IPS DF 6.9 (cell line): ENCODE results near the gene IGSF23.

Experiments used
- DNase-seq: peaks from one replicate; pipeline ENCODE4 v3.0.0-alpha.2; 2013; ENCODE audit warnings: low read depth, low spot score
- H3K27ac ChIP-seq: one replicate; pipeline ENCODE4 v1.5.1; 2013; ENCODE audit warnings: low read length, control low read depth
- H3K27me3 ChIP-seq: 2 replicates; pipeline ENCODE4 v1.6.1; 2013; ENCODE audit warnings: mild to moderate bottlenecking, low read length; ENCODE audit not compliant: control insufficient read depth, insufficient read depth
- H3K36me3 ChIP-seq: 2 replicates; pipeline ENCODE4 v1.6.1; 2013; ENCODE audit warnings: low read length; ENCODE audit not compliant: control insufficient read depth, insufficient read depth
- H3K4me1 ChIP-seq: 2 replicates; pipeline ENCODE4 v1.6.1; 2013; ENCODE audit warnings: low read length; ENCODE audit not compliant: control insufficient read depth, insufficient read depth
- H3K4me3 ChIP-seq: 2 replicates; pipeline ENCODE4 v1.5.1; 2013; ENCODE audit warnings: mild to moderate bottlenecking, low read length
- H3K9me3 ChIP-seq: 2 replicates; pipeline ENCODE4 v1.6.1; 2013; ENCODE audit warnings: low read length, inconsistent platforms; ENCODE audit not compliant: control insufficient read depth, insufficient read depth
- WGBS: extraction: QIAGEN DNeasy Blood & Tissue Kit; methylation state at CpG from one replicate; pipeline ENCODE4 v1.1.7; 2013; ENCODE audit warnings: mixed read lengths, missing lambda C conversion rate; ENCODE audit not compliant: insufficient read length, insufficient coverage; 5-methylcytosine and 5-hydroxymethylcytosine counted together

Gene IGSF23

DNA sequence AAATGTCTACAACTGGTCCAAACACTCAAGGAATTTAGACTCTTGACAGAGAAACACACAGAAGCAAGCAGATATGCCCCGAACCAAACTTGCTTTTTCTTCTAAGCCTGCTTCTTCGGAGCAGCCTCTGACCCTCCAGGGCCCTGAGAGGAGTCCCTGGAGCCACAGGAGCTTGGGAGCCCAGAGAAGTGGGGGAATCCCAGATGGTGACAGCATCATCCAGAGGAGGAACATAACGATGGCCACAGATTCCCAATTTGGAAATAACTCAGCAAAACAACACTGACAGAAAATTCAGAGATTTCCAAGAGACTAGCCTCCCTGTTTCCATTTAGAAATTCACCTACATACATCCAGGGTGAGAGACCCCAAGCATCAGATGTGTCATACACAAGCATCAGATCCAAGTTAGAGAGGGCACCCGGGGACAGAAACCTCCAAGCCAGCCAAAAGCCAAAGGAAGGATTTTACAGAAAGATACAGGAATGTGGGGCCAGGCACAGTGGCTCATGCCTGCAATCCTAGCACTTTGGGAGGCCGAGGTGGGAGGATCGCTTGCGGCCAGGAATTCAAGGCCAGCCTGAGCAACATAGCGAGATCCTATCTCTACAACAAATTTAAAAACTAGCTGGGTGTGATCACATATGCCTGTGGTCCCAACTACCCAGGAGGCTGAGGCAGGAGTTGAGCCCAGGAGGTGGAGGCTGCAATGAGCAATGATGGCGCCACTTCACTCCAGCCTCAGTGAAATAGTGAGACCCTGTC, 28.3 kb downstream of the IGSF23 start:
- no CpG with 5 or more reads among the region's 9 CpGs for WGBS

DNA sequence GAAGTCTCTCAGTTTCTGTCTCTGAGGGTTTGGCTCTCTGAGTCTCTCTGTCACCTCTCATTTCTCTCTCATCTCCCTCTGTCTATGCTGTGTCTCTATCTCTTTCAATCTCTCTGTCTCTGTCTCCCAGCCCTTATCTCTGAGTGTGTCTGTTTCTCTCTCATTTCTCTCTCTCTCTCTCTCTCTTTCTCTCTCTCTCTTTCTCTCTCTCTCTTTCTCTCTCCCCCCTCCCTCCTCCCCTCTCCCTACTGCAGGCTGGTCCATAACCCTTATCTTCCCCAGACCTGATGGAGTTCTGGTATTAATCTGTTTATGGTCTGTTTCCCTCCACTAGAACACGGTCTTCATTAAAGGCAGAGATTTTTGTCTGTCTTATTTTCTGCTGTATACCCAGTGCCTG, 29.0 kb downstream of the IGSF23 start:
- DNase-seq: no peak
- no CpG with 5 or more reads among the region's 1 CpG for WGBS
- Histone ChIP-seq H3K9me3 (no peaks in the 10 kb centered on the region), H3K27me3 (no peaks in the 10 kb centered on the region), H3K4me1 (peaks cover 2% of the 10 kb centered on the region; the same call in 1 of the 2 replicates), H3K27ac (no peak overlapping the region), H3K4me3 (no peak overlapping the region), H3K36me3 (0 out of 2 replicates have a peak, but pooled peaks cover 2% of the 10 kb centered on the region)

More for the DNA sequence above, 28.3 kb downstream of the IGSF23 start:
- Histone ChIP-seq H3K4me1 (no peaks in the 10 kb centered on the region), H3K4me3 (no peak overlapping the region), H3K27ac (no peak overlapping the region), H3K9me3 (no peaks in the 10 kb centered on the region), H3K27me3 (no peaks in the 10 kb centered on the region), H3K36me3 (no peaks in the 10 kb centered on the region)
- no peak for DNase-seq

DNA sequence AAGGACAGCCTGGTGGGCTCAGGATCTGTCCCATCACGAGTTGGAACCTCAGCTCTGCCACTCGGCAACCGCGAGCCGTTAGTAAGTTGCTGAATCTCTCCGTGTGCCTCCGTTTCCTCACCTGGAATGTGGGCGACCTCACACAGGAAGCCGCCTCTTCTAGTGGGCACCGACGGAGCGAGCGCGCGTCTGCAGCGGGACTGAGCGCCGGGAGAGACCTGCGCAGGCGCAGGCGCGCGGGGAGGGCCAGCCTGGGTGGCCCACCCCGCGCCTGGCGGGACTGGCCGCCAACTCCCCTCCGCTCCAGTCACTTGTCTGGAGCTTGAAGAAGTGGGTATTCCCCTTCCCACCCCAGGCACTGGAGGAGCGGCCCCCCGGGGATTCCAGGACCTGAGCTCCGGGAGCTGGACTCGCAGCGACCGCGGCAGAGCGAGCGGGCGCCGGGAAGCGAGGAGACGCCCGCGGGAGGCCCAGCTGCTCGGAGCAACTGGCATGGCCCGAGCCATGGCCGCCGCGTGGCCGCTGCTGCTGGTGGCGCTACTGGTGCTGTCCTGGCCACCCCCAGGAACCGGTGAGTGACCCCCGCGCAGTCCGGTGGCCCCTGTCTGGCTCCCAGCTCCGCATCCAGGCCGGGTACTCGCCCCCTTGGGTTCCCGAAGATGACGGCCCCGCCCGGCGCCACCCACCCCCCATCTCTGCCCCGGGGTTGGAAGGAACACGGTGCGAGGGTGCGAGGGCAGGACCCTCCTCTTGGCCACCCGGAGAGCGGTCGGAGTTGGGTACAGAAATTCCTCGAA, 30.4 kb downstream of the IGSF23 start, which contains the start of gene PVR:
Gene PVR (plus strand): TSS at position 306 of the 797 bp plus-strand sequence. CDS start 187 bp downstream, at position 493.
- Histone ChIP-seq H3K27ac (no peak within 1 kb of the TSS), H3K36me3 (0 out of 2 replicates have a peak, but pooled peaks cover 8% of the 10 kb centered on the region), H3K27me3 (no peaks in the 10 kb centered on the region), H3K9me3 (no peaks in the 10 kb centered on the region), H3K4me3 (peak within 1 kb of the TSS; percentile 70), H3K4me1 (peaks cover 2% of the 10 kb centered on the region; the same call in 1 of the 2 replicates)
- no CpG with 5 or more reads among the region's 70 CpGs for WGBS
- DNase-seq: no peak

DNA sequence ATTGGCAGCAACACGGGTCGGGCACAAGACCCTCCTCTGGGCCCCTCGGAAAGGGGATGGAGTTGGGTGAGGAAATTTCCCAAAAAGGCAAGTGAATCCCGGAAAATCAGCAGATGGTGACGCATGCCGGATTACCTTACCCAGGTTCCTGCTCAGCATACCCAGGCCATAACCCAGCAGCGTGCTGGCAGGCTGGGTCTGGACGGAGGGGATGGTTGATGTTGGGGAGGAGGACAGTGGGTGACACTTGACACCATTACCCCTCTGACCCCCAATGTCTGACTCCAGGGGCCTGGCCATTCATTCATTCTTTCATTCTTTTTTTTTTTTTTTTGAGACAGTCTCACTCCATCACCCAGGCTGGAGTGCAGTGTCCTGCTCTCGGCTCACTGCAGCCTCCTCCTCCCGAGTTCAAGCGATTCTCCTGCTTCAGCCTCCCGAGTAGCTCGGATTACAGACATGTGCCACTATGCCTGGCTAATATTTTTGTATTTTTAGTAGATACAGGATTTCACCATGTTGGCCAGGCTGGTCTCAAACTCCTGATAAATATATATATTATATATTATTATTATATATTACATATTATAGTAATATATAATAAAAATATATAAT, 31.1 kb downstream of the IGSF23 start:
- Histone ChIP-seq H3K4me3 (peak overlapping the region; percentile 70; the same call in 1 of the 2 replicates), H3K27ac (no peak overlapping the region), H3K36me3 (0 out of 2 replicates have a peak, but pooled peaks cover 11% of the 10 kb centered on the region), H3K4me1 (peaks cover 2% of the 10 kb centered on the region; the same call in 1 of the 2 replicates), H3K27me3 (no peaks in the 10 kb centered on the region), H3K9me3 (no peaks in the 10 kb centered on the region)
- no CpG with 5 or more reads among the region's 13 CpGs for WGBS
- DNase-seq: no peak

DNA sequence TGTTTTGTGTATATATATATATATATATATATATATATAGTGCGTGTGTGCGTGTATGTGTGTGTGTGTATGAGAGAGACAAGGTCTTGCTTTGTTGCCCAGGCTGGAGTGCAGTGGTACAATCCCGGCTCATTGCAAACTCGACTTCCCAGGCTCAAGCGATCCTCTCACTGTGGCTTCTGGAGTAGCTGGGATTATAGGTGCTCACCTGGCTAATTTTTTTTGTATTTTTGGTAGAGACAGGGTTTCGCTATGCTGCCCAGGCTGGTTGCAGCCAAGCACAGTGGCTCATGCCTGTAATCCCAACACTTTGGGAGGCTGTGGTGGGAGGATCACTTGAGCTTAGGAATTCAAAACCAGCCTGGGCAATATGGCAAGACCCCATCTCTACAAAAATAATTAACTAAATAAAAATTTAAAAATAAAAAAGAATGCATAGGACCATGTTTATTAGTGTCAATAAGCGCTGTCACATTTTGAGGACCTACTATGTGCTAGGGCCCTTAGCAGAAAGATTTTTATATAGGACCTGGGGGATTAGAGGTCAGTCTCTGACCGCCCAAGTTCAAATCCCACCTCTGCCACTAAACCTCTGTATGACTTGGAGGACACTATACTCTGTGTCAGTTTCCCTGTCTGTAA, 32.2 kb downstream of the IGSF23 start:
- no peak overlapping the region for H3K27ac ChIP-seq
- no peaks in the 10 kb centered on the region for H3K9me3 ChIP-seq
- WGBS: no CpG with 5 or more reads among the region's 8 CpGs
- H3K36me3 ChIP-seq: peaks cover 18% of the 10 kb centered on the region
- no peak for DNase-seq
- H3K27me3 ChIP-seq: no peaks in the 10 kb centered on the region
- peaks cover 2% of the 10 kb centered on the region; the same call in 1 of the 2 replicates for H3K4me1 ChIP-seq
- H3K4me3 ChIP-seq: no peak overlapping the region

DNA sequence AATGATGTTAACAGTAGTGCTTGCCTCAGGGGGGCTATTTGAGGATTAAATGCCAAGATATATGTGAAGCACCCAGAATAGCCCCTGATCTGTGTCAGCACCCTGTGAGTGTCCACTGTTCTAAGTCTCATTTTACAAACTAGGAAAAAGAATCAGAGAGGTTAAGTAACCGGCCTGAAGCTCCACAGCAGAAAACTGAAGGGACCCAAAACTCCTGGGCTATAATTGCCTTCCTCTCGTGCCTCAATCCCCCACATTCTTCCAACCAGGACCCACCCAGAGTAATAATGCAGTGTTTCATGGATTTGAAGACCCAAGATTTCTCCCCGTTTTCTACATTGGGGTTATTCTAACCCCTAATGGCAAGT, 32.7 kb downstream of the IGSF23 start:
- Histone ChIP-seq H3K4me3 (no peak overlapping the region), H3K36me3 (peaks cover 18% of the 10 kb centered on the region), H3K4me1 (peaks cover 2% of the 10 kb centered on the region; the same call in 1 of the 2 replicates), H3K27me3 (no peaks in the 10 kb centered on the region), H3K27ac (no peak overlapping the region), H3K9me3 (no peaks in the 10 kb centered on the region)
- no peak for DNase-seq
- WGBS: no CpG with 5 or more reads among the region's 3 CpGs

DNA sequence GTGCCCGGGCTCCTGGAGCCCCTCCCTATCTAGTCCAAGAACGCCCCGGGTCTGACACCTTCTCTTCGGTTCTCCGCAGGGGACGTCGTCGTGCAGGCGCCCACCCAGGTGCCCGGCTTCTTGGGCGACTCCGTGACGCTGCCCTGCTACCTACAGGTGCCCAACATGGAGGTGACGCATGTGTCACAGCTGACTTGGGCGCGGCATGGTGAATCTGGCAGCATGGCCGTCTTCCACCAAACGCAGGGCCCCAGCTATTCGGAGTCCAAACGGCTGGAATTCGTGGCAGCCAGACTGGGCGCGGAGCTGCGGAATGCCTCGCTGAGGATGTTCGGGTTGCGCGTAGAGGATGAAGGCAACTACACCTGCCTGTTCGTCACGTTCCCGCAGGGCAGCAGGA, 33.8 kb downstream of the IGSF23 start:
- H3K9me3 ChIP-seq: no peaks in the 10 kb centered on the region
- no peak for DNase-seq
- WGBS: no CpG with 5 or more reads among the region's 31 CpGs
- H3K36me3 ChIP-seq: peaks cover 24% of the 10 kb centered on the region
- peaks cover 2% of the 10 kb centered on the region; the same call in 1 of the 2 replicates for H3K4me1 ChIP-seq
- no peak overlapping the region for H3K4me3 ChIP-seq
- no peak overlapping the region for H3K27ac ChIP-seq
- no peaks in the 10 kb centered on the region for H3K27me3 ChIP-seq

DNA sequence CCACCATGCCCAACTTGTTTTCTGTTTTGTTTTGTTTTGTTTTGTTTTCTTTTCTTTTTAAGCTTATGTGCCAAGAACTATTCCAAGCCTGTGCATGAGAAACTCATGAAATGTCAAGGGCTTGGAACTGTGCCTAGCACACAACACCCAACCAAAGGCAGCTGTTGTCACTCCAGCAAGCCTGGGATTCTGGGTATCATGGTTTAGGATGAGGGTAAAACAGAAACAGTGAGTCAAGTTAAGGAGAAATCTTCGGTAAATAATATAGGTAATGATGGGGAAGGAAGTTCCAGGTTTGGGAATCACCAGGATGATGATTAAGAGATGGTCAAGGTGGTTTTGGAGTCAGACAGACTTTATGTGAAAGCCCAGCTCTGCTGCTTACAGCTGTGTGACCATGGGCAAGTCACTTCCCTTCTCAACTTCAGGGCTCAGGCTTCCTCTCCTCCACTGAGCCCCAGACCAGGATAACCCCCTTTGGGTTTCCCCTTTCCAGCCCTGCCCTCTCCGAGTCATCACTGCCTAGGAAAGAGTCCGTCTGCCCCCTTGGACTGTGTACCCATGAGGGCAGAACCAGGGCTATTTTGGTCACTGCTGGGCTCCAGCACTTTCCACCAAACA, 35.4 kb downstream of the IGSF23 start:
- DNase-seq: no peak
- Histone ChIP-seq H3K4me3 (no peak overlapping the region), H3K9me3 (no peaks in the 10 kb centered on the region), H3K36me3 (peaks cover 24% of the 10 kb centered on the region), H3K27me3 (no peaks in the 10 kb centered on the region), H3K27ac (no peak overlapping the region), H3K4me1 (peaks cover 2% of the 10 kb centered on the region; the same call in 1 of the 2 replicates)
- WGBS: 100% methylated on average over 1 of the region's 3 CpGs

DNA sequence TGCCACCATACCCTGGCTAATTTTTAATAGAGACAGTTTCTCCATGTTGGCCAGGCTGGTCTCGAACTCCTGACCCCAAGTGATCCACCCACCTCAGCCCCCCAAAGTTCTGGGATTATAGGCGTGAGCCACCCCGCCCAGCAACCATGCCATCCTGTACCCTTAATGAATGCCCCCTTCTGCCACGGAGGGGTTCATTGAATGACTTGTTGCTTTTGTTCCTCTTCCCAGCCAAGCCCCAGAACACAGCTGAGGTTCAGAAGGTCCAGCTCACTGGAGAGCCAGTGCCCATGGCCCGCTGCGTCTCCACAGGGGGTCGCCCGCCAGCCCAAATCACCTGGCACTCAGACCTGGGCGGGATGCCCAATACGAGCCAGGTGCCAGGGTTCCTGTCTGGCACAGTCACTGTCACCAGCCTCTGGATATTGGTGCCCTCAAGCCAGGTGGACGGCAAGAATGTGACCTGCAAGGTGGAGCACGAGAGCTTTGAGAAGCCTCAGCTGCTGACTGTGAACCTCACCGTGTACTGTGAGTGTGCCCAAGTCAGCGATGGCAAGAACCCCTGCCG, 36.3 kb downstream of the IGSF23 start:
- no peaks in the 10 kb centered on the region for H3K9me3 ChIP-seq
- DNase-seq: no peak

More for the DNA sequence above, 36.3 kb downstream of the IGSF23 start:
- Histone ChIP-seq H3K4me1 (peaks cover 2% of the 10 kb centered on the region; the same call in 1 of the 2 replicates), H3K27ac (no peak overlapping the region), H3K4me3 (no peak overlapping the region), H3K27me3 (no peaks in the 10 kb centered on the region), H3K36me3 (peaks cover 24% of the 10 kb centered on the region)
- no CpG with 5 or more reads among the region's 15 CpGs for WGBS
